HG02763 (cell line): ENCODE measurements around the gene CARD16.
"Not testable (repeated sequence)": the region's sequence is repeated elsewhere in the genome, so short reads cannot be mapped to it uniquely, and the experiment has no call there.

Source experiments
- ATAC-seq: cut with Tn5 transposase; IDR thresholded peaks from one replicate; pipeline ENCODE4 v1.9.1; 2021; ENCODE audit warnings: mild to moderate bottlenecking, moderate library complexity; ENCODE audit not compliant: unreplicated experiment

The CARD16 gene

GRCh38 chr11:105051559-105051958, 6.4 kb upstream of the CARD16 start:
- no peak for ATAC-seq

GRCh38 chr11:105049481-105049880, 4.3 kb upstream of the CARD16 start:
- ATAC-seq = no peak

GRCh38 chr11:105046898-105047579, 1.9 kb upstream of the CARD16 start:
- no peak for ATAC-seq

GRCh38 chr11:105045676-105046296, 651 bp upstream of the CARD16 start:
- no peak for ATAC-seq

GRCh38 chr11:105042178-105042577, 3.0 kb downstream of the CARD16 start:
- ATAC-seq = no peak

- no peak for ATAC-seq
These were observed 4.4 kb downstream of the CARD16 start for GRCh38 chr11:105040703-105041102.

GRCh38 chr11:105034813-105035620, 10.1 kb downstream of the CARD16 start, which contains the start of gene CASP1:
Gene CASP1 (minus strand): TSS chr11:105035144. CDS start chr11:105035113, 31 bp downstream.
- peak; percentile 96 for ATAC-seq

GRCh38 chr11:105034388-105034787, 10.7 kb downstream of the CARD16 start:
- ATAC-seq = not testable (repeated sequence)

GRCh38 chr11:105033781-105034180, 11.4 kb downstream of the CARD16 start:
- no peak for ATAC-seq

- no peak for ATAC-seq
These were observed 11.8 kb downstream of the CARD16 start for GRCh38 chr11:105033343-105033742.

- no peak for ATAC-seq
These were observed 12.6 kb downstream of the CARD16 start for GRCh38 chr11:105032495-105032894.

- ATAC-seq = no peak
These were observed 17.5 kb downstream of the CARD16 start for GRCh38 chr11:105027678-105028077.

GRCh38 chr11:105024394-105024793, 20.7 kb downstream of the CARD16 start:
- no peak for ATAC-seq

- ATAC-seq = no peak
These were observed 22.1 kb downstream of the CARD16 start, which contains the start of gene CASP5 for GRCh38 chr11:105023003-105023402. Gene CASP5 (minus strand): TSS chr11:105023168. CDS start chr11:105023136, 32 bp downstream.

GRCh38 chr11:105022527-105022926, 22.6 kb downstream of the CARD16 start:
- ATAC-seq = no peak

GRCh38 chr11:105007463-105007862, 37.7 kb downstream of the CARD16 start:
- no peak for ATAC-seq

- no peak for ATAC-seq
These were observed 39.7 kb downstream of the CARD16 start for GRCh38 chr11:105005451-105005845.

GRCh38 chr11:105004021-105004420, 41.1 kb downstream of the CARD16 start:
- no peak for ATAC-seq

GRCh38 chr11:105003151-105003550, 42.0 kb downstream of the CARD16 start:
- ATAC-seq = no peak

GRCh38 chr11:105000797-105001196, 44.3 kb downstream of the CARD16 start:
- ATAC-seq = peak; percentile 89

GRCh38 chr11:105000167-105000566, 45.0 kb downstream of the CARD16 start:
- no peak for ATAC-seq

- no peak for ATAC-seq
These were observed 45.4 kb downstream of the CARD16 start for GRCh38 chr11:104999721-105000120.
